A549 (cell line): ENCODE results near the gene SRRM4. TPM values are rescaled to one million over a fixed set of nuclear protein-coding genes. Genes with fewer than 3 reads are reported as not detected.

Experiments used
- ATAC-seq, 2 experiments: fragments of 200-7000 bp in 1 of 2; fragments of >200 bp in 1 of 2; cut with Nextera tagmentation in 1 of 2; cut with Tn5 transposase in 1 of 2; 3 replicates each; pipeline versions ENCODE4 v1.8.0 to v1.9.1; 2018 to 2020; ENCODE audit warnings: mild to moderate bottlenecking in 1 of 2, moderate library complexity in 1 of 2
- CTCF ChIA-PET: fragments of 300-600 bp; sonication (Branson Sonifier 250); formaldehyde crosslinking; extraction: SDS; loops from one replicate; lab custom pipeline; 2021; ENCODE audit warnings: antibody characterized with exemption, inconsistent platforms; lab: Yijun Ruan, JAX
- POLR2A ChIA-PET: fragments of 350-600 bp; formaldehyde crosslinking; extraction: SDS; loops from one replicate; lab custom pipeline; 2021; ENCODE audit warnings: antibody characterized with exemption, inconsistent platforms; lab: Yijun Ruan, JAX
- DNase-seq, 2 experiments: peaks; one replicate each; pipeline versions ENCODE4 v3.0.0 to v3.0.0-alpha.2; 2011 to 2016; ENCODE audit warnings: low read depth in 1 of 2, low spot score in 1 of 2
- FAIRE-seq: peaks from 2 replicates; lab custom pipeline; 2011; peaks lifted over from hg19 to GRCh38; lab: Jason Lieb, UNC
- H3K27ac ChIP-seq, 2 experiments: fragments of >200 bp; sonication (Bioruptor Twin); formaldehyde crosslinking; 3 replicates each; pipeline ENCODE4 v1.5.1; 2016 to 2017
- H3K4me1 ChIP-seq: fragments of >200 bp; sonication (Bioruptor Twin); formaldehyde crosslinking; 3 replicates; pipeline ENCODE4 v1.6.1; 2016
- H3K4me2 ChIP-seq: fragments of >200 bp; sonication (Bioruptor Twin); formaldehyde crosslinking; 3 replicates; pipeline ENCODE4 v1.6.1; 2016
- H3K4me3 ChIP-seq: fragments of >200 bp; sonication (Bioruptor Twin); formaldehyde crosslinking; 3 replicates; pipeline ENCODE4 v1.5.1; 2016
- H3K9me3 ChIP-seq: fragments of >200 bp; sonication (Bioruptor Twin); formaldehyde crosslinking; 3 replicates; pipeline ENCODE4 v1.6.1; 2016
- CBX2 ChIP-seq: fragments of 200-600 bp; sonication (generic); IDR thresholded peaks from 2 replicates; pipeline ENCODE4 v1.6.1; 2016; ENCODE audit warnings: low read depth, mild to moderate bottlenecking, borderline replicate concordance
- CHD4 ChIP-seq: fragments of 200-600 bp; sonication (generic); IDR thresholded peaks from 2 replicates; pipeline ENCODE4 v1.6.1; 2016; ENCODE audit warnings: antibody characterized with exemption, mild to moderate bottlenecking, borderline replicate concordance
- EP300 ChIP-seq, 2 experiments: fragments of >200 bp; sonication (Bioruptor Twin); formaldehyde crosslinking; IDR thresholded peaks; 2 replicates in 1 of 2; 3 replicates in 1 of 2; pipeline ENCODE4 v1.6.1; 2016 to 2017
- ESRRA ChIP-seq: fragments of 150-350 bp; IDR thresholded peaks from 2 replicates; pipeline ENCODE4 v1.6.1; 2014; ENCODE audit warnings: mild to moderate bottlenecking, low read length, borderline replicate concordance
- FOSL2 ChIP-seq, 2 experiments: fragments of 450-650 bp in 1 of 2; fragments of >200 bp in 1 of 2; sonication (Bioruptor Twin) in 1 of 2; formaldehyde crosslinking; IDR thresholded peaks; 2 replicates each; pipeline versions ENCODE4 v1.5.0 to v1.6.1; 2016 to 2020; ENCODE audit warnings: mild to moderate bottlenecking in 1 of 2, moderate library complexity in 1 of 2
- HOXA7 ChIP-seq: fragments of 250-450 bp; sonication (Bioruptor Pico); IDR thresholded peaks from 2 replicates; pipeline ENCODE4 v1.5.0; 2020; ENCODE audit warnings: mild to moderate bottlenecking, moderate library complexity
- KDM1A ChIP-seq: fragments of 200-600 bp; sonication (generic); IDR thresholded peaks from 2 replicates; pipeline ENCODE4 v1.6.1; 2016; ENCODE audit warnings: low read depth, mild to moderate bottlenecking
- MAFK ChIP-seq: fragments of 450-650 bp; IDR thresholded peaks from 2 replicates; pipeline ENCODE4 v1.6.1; 2014; ENCODE audit not compliant: partially characterized antibody
- NR3C1 ChIP-seq: fragments of >200 bp; sonication (Bioruptor Twin); formaldehyde crosslinking; IDR thresholded peaks from 3 replicates; pipeline ENCODE4 v1.6.1; 2017
- RCOR1 ChIP-seq: fragments of 150-350 bp; IDR thresholded peaks from 2 replicates; pipeline ENCODE4 v1.6.1; 2014; ENCODE audit warnings: antibody characterized with exemption, low read length, low read depth
- ZFP36 ChIP-seq: fragments of 450-650 bp; IDR thresholded peaks from 2 replicates; pipeline ENCODE4 v1.6.1; 2014; ENCODE audit warnings: borderline replicate concordance; ENCODE audit not compliant: partially characterized antibody
- WGBS: methylation state at CpG from one replicate; pipeline ENCODE4 v1.1.6; 2017; ENCODE audit errors: missing lambda C conversion rate; 5-methylcytosine and 5-hydroxymethylcytosine counted together
- polyA plus RNA-seq, 4 experiments: library from polyadenylated mRNA; depleted of rRNA in 3 of 4; stranded (reverse); fragments of >200 nt; fragmentation: RNase III in 1 of 4; extraction: RNeasy Plus Mini Kit Qiagen cat#74134 plus additional on column Dnase treatment in 1 of 4; gene quantifications; 2 replicates in 3 of 4; 3 replicates in 1 of 4; pipeline ENCODE4 v1.2.3, GENCODE V29; 2011 to 2017
- TF ChIP-seq, protein P1 (sequence below): IDR thresholded peaks from 2 replicates; pipeline ENCODE4 v1.6.1; 2012
- TF ChIP-seq, protein P2 (sequence below): fragments of 250-450 bp; sonication (Bioruptor Pico); IDR thresholded peaks from 2 replicates; pipeline ENCODE4 v1.5.0; 2020; ENCODE audit warnings: low read depth, mild to moderate bottlenecking, moderate library complexity

The SRRM4 gene
- polyA plus RNA-seq, 2 of the 4 experiments (the other 2 are of a cell fraction): not detected

DNA sequence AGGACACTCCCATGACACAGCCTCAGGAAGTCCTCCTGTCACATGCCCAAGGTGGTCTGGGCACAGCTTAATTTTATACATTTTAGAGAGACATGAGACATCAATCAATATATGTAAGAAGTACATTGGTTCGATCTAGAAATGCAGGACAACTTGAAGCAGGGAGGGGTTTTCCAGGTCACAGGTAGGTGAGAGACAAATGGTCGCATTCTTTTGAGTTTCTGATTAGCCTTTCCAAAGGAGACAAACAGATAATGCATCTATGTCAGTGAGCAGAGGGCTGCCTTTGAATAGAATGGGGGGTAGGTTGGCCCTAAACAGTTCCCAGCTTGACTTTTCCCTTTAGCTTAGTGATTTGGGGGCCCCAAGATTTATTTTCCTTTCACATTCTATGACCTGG is 199.9 kb downstream of the SRRM4 start:
- CTCF ChIA-PET: interaction anchor here (1.2 kb wide), 1 partner anchor 16 kb away, joined by 3 read pairs; no protein-coding TSS in a partner anchor
- H3K27ac ChIP-seq: peak overlapping the region; percentile 73 to 85; a peak in 5 of 6 replicates
- 86% methylated on average over 2 of the region's 2 CpGs for WGBS
- peak overlapping the region; percentile 80 for H3K4me2 ChIP-seq
- DNase-seq (no peak), FAIRE-seq (no peak), ATAC-seq (no peak)
- H3K9me3 ChIP-seq: no peaks in the 10 kb centered on the region
- POLR2A ChIA-PET: no interaction called here
- no peak for TF ChIP-seq ESRRA
- no peak for TF ChIP-seq CHD4
- TF ChIP-seq, protein P1, sequence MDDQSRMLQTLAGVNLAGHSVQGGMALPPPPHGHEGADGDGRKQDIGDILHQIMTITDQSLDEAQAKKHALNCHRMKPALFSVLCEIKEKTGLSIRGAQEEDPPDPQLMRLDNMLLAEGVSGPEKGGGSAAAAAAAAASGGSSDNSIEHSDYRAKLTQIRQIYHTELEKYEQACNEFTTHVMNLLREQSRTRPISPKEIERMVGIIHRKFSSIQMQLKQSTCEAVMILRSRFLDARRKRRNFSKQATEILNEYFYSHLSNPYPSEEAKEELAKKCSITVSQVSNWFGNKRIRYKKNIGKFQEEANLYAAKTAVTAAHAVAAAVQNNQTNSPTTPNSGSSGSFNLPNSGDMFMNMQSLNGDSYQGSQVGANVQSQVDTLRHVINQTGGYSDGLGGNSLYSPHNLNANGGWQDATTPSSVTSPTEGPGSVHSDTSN: no peak
- no peak for TF ChIP-seq NR3C1
- TF ChIP-seq HOXA7 (CRISPR knock-in tag): no peak
- H3K4me3 ChIP-seq: no peak overlapping the region
- peaks cover 46% of the 10 kb centered on the region for H3K4me1 ChIP-seq

DNA sequence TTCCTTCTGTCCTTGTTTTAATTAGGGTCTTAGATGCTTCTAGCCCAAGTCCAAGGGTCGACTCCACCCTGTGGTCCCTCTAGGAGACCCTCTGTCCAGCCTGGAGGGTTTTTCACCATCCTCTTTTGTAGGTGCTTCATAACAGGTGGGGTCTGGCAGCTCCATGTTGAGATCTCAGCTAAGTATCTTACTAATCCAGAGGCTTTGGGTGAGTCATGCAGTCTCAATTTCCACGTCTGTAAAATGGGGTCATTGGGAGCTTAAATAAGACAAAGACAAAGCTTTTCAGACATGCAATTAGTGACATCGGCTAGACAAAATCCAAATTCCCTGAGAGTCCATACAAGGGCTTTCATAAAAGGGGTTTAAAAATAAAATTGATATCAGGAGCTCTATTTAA is 200.6 kb downstream of the SRRM4 start:
- FAIRE-seq (no peak), ATAC-seq (no peak), DNase-seq (no peak)
- Histone ChIP-seq H3K4me1 (peaks cover 38% of the 10 kb centered on the region), H3K27ac (no peak overlapping the region), H3K9me3 (no peaks in the 10 kb centered on the region), H3K4me2 (no peak overlapping the region), H3K4me3 (no peak overlapping the region)
- POLR2A ChIA-PET: no interaction called here
- WGBS: 73% methylated on average over 3 of the region's 3 CpGs
- TF ChIP-seq FOSL2 (IDR thresholded peaks at IDR 0.05) (no peak), FOSL2 (CRISPR knock-in tag; IDR thresholded peaks at IDR 0.05) (peak; percentile 57)
- TF ChIP-seq, protein P2, sequence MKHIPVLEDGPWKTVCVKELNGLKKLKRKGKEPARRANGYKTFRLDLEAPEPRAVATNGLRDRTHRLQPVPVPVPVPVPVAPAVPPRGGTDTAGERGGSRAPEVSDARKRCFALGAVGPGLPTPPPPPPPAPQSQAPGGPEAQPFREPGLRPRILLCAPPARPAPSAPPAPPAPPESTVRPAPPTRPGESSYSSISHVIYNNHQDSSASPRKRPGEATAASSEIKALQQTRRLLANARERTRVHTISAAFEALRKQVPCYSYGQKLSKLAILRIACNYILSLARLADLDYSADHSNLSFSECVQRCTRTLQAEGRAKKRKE (CRISPR knock-in tag): no peak
- CTCF ChIA-PET: interaction anchor here (1.2 kb wide), 1 partner anchor 16 kb away, joined by 3 read pairs; no protein-coding TSS in a partner anchor

- H3K4me1 ChIP-seq: peaks cover 36% of the 10 kb centered on the region
- TF ChIP-seq MAFK (peak; percentile 43), KDM1A (peak; percentile 56; the same call in 1 of the 2 replicates), RCOR1 (no peak)
- H3K9me3 ChIP-seq: no peaks in the 10 kb centered on the region
- peak overlapping the region in 1 of 2 experiments; percentile 17; a peak in 2 of 6 replicates for H3K27ac ChIP-seq
- H3K4me2 ChIP-seq: no peak overlapping the region
- H3K4me3 ChIP-seq: no peak overlapping the region
- 81% methylated on average over 5 of the region's 5 CpGs for WGBS
- CTCF ChIA-PET: no interaction called here
- FAIRE-seq (no peak), DNase-seq (peak in 1 of 2 experiments; percentile 28), ATAC-seq (no peak)
- POLR2A ChIA-PET: no interaction called here
Observed at GRCh38 chr12:119182701-119183493, 201.6 kb downstream of the SRRM4 start.

DNA sequence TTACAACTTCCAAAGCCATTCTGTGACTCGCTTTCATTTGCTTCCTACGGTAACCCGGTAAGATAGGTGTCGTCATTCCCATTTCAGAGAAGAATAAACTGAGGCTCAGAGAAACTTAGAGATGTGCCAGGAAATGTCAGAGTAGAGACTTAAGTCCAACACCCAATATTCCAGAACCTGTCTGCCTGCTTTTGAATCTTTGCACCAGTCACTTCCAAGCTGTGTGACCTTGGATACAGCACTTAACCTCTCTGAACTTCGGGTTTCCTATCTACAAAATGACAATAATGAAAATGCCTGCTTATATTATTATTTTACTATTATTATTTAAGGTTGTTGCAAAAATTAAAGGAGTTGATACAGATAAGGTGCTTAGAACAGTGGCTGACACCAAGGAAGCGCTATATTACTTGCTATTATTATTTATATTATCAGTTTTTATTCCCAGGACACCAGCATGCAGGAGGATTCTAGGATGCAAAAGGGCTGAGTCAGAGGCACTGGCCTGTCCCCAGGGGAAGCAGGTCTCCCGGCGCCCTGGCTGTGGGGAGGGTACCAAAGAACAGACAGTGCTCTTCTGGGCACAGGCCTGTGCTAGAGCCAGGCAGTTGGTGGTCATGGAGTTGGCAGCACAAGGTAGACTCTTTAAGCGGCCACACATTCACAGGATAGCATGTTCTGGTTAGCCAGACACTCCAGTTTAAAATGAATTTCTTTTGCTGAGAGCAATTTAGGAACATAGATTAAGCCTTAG is 202.8 kb downstream of the SRRM4 start:
- Histone ChIP-seq H3K4me2 (no peak overlapping the region), H3K4me1 (peaks cover 29% of the 10 kb centered on the region), H3K27ac (no peak overlapping the region), H3K9me3 (no peaks in the 10 kb centered on the region), H3K4me3 (no peak overlapping the region)
- ChIA-PET POLR2A (no interaction called here), CTCF (interaction anchor here (1.1 to 1.4 kb wide), 2 partner anchors 11 to 143 kb away, joined by 3 to 4 read pairs; no protein-coding TSS in a partner anchor)
- ATAC-seq: no peak
- no peak for FAIRE-seq
- no peak for DNase-seq
- TF ChIP-seq ZFP36: peak; percentile 44
- no peak for TF ChIP-seq NR3C1
- TF ChIP-seq CBX2: no peak
- TF ChIP-seq EP300 (IDR thresholded peaks at IDR 0.05): no peak
- TF ChIP-seq ESRRA: no peak
- no peak for TF ChIP-seq HOXA7 (CRISPR knock-in tag)
- WGBS: 74% methylated on average over 9 of the region's 9 CpGs
